ENCODE data around the gene PHETA2.

GRCh38 chr22:42114721-42115120, 40.7 kb downstream of the PHETA2 start:
- peak; percentile 57 for TF ChIP-seq CTCF (conservative IDR thresholded peaks at IDR 0.05)
- no peak for TF ChIP-seq EZH2 (IDR thresholded peaks at IDR 0.05; ENCODE audit: low read depth)

All from PC-9 (cell line).